ENCODE measurements around the gene COL6A5.

- TF ChIP-seq, protein P1, sequence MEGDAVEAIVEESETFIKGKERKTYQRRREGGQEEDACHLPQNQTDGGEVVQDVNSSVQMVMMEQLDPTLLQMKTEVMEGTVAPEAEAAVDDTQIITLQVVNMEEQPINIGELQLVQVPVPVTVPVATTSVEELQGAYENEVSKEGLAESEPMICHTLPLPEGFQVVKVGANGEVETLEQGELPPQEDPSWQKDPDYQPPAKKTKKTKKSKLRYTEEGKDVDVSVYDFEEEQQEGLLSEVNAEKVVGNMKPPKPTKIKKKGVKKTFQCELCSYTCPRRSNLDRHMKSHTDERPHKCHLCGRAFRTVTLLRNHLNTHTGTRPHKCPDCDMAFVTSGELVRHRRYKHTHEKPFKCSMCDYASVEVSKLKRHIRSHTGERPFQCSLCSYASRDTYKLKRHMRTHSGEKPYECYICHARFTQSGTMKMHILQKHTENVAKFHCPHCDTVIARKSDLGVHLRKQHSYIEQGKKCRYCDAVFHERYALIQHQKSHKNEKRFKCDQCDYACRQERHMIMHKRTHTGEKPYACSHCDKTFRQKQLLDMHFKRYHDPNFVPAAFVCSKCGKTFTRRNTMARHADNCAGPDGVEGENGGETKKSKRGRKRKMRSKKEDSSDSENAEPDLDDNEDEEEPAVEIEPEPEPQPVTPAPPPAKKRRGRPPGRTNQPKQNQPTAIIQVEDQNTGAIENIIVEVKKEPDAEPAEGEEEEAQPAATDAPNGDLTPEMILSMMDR (IDR thresholded peaks at IDR 0.05 in 2 of 3, conservative IDR thresholded peaks at IDR 0.05 in 1 of 3; ENCODE audit: control insufficient read depth in 2 of 3, extremely low read depth in 1 of 3, insufficient read depth in 1 of 3, low read depth in 3 of 3, low read length in 3 of 3), result no peak
- no peak for TF ChIP-seq GABPA (IDR thresholded peaks at IDR 0.05; ENCODE audit: low read depth)
- no peak for TF ChIP-seq MTA3 (IDR thresholded peaks at IDR 0.05; ENCODE audit: borderline replicate concordance, low read length)
- TF ChIP-seq SUZ12 (IDR thresholded peaks at IDR 0.05; ENCODE audit: unreplicated experiment), result no peak
- TF ChIP-seq ZNF274 (IDR thresholded peaks at IDR 0.05; ENCODE audit: insufficient read depth, insufficient read length), result no peak
- no peak for TF ChIP-seq EZH2 (IDR thresholded peaks at IDR 0.05; ENCODE audit: borderline replicate concordance, control insufficient read depth, low read depth, low read length)
- no peak for TF ChIP-seq ESRRA (IDR thresholded peaks at IDR 0.05; ENCODE audit: low read length)
- no peak for TF ChIP-seq POLR2AphosphoS5 (IDR thresholded peaks at IDR 0.05; ENCODE audit: low read length)
- no peak for TF ChIP-seq KAT2A (conservative IDR thresholded peaks at IDR 0.05; ENCODE audit: control insufficient read depth, low read depth, low read length)
- TF ChIP-seq, protein P2, sequence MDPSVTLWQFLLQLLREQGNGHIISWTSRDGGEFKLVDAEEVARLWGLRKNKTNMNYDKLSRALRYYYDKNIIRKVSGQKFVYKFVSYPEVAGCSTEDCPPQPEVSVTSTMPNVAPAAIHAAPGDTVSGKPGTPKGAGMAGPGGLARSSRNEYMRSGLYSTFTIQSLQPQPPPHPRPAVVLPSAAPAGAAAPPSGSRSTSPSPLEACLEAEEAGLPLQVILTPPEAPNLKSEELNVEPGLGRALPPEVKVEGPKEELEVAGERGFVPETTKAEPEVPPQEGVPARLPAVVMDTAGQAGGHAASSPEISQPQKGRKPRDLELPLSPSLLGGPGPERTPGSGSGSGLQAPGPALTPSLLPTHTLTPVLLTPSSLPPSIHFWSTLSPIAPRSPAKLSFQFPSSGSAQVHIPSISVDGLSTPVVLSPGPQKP (IDR thresholded peaks at IDR 0.05; ENCODE audit: low read depth, low read length), result no peak
- TF ChIP-seq FOXK2 (IDR thresholded peaks at IDR 0.05), result no peak
- no peak for TF ChIP-seq MAX (IDR thresholded peaks at IDR 0.05; ENCODE audit: low read depth, low read length)
These were observed 48.1 kb downstream of the COL6A5 start for GRCh38 chr3:130393594-130393993.

Data from GM12878 (cell line).